Activated CD8-positive, alpha-beta memory T cell treated with anti-CD3 and anti-CD28 coated beads, Interleukin-2, amount 50 U/mL, for 1 hour (primary cell): ENCODE data around the gene NPEPL1.

Source experiments
- DNase-seq: peaks from one replicate; pipeline ENCODE4 v3.0.0-alpha.2; 2020; ENCODE audit errors: extremely low read depth

The NPEPL1 gene

GRCh38 chr20:58682656-58683531 lies 9.7 kb upstream of the NPEPL1 start:
- no peak for DNase-seq

GRCh38 chr20:58684291-58684690 lies 8.3 kb upstream of the NPEPL1 start:
- DNase-seq, result no peak

DNA sequence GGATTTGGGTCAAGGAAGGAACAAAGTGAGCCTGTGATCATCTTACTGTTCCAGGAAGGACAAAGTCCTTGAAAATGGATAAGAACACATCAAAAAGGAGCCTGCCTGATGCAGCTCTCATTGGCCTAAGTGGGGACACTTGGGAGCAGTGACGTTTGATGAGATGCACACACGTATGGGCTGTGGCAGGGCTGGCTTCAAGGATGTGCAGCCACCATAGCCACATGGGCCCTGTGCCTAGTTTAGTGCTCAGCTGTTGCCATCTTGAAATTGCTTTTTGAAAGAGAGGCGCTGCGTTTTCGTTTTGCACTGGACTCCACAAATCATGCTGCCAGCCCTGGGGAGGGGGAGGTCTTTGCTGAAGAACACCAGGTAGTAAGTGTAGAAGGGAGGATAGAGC lies 6.6 kb upstream of the NPEPL1 start:
- no peak for DNase-seq

DNA sequence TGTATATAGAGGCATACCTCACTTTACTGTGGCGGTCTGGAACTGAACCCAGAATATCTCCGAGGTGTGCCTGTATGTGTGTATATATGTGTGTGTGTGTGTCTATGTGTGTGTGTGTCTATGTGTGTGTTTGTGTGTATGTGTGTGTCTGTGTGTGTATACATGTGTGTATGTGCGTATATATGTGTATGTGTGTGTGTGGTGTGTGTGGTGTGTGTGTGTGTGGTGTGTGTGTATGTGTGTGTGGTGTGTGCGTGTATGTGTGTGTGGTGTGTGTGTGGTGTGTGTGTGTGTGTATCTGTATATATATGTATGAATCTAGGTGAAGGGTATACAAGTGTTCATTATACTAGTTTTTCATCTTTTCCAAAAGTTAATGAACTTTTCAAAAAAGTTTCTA lies 4.2 kb upstream of the NPEPL1 start:
- DNase-seq, result no peak

- DNase-seq, result no peak
Observed at GRCh38 chr20:58688840-58689239, 3.8 kb upstream of the NPEPL1 start.

DNA sequence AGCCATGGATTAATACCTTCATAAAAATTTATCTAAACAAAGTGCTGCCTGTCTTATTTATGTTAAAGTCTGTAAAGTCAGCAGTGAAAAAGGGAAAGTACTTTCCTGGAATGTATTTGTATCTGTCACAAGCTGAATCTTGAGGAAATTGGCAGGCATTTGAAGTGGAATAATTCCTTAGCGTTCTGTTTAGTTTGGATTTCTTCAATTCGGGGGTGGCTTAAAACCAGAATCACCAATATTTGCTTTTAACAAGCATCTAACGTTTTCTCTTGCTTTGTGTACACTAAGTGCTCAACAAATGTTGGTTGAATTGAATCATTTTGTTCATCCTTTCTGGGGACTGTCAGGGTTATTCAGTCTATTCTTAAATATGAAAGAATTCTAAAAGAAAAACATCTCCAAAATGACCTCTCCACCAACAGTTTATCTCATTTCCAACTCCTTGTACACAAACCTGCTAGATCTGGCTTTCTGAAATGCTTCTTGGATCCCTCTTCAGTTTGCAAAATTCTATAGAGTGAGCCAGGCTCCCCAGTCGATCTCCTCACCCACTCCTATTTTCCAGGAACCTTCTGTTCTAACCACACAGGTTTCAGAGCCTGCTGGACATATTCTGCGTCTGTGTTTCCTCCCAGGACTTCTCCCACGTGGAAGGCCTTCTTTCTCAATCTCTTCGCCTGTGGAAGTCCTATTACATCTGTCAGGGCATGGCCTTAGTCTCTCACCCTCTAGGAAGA lies 2.0 kb upstream of the NPEPL1 start:
- no peak for DNase-seq

- no peak for DNase-seq
Observed at GRCh38 chr20:58691773-58692578, 624 bp upstream of the NPEPL1 start.

- no peak for DNase-seq
Observed at GRCh38 chr20:58693226-58694006, 816 bp downstream of the NPEPL1 start.

GRCh38 chr20:58694241-58695083 lies 1.9 kb downstream of the NPEPL1 start:
- no peak for DNase-seq

DNA sequence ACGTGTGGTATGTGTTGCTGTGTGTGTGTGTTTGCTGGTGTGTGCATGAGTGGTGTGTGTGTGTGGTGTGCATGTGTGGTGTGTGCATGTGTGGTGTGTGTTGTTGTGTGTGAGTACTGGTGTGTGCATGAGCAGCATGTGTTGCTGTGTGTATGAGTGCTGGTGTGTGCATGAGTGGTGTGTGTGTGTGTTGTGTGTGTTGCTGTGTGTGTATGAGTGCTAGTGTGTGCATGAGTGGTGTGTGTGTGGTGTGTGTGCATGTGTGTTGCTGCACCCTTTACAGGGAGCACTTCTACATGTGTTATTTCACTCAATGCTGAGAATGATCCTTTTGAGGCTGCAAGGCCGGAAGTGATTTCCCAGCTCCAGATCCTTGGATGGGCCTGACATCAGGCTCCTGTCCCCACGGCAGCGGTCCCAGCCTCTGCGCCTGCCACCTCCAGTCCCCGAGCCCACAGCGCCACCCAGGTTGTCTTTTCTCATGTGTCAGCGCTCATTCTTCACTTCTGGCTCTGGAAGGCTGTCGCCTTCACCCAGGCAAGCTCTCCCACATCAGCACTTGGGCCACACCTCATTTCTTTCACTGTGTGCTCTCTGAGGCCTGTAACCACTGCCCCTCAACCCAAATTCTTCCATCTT lies 2.6 kb downstream of the NPEPL1 start:
- no peak for DNase-seq

DNA sequence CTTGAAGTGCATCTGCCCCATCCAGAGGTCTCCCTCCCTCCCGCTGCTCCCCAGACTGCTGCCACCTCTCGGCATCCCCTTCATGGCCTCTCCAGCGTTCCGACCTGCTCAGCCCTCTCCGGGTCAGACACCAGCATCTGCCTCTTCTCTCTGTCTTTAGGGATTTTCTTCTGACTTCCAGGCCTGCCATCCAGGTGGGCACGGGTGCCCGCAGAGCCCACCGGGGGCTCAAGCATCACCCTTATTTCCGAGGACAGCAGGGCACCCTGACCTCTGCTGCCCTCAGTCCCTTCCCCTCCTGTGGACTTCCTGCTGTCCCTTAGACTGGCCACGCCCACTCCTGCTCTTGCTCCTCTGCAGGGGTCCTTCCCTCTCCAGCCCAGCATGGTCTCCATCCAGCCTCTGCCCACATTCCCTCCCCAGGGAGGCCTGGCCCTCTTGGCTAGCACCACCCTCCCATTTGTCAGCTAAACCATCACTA lies 3.3 kb downstream of the NPEPL1 start:
- DNase-seq, result no peak

GRCh38 chr20:58696411-58696961 lies 3.9 kb downstream of the NPEPL1 start:
- DNase-seq, result no peak

GRCh38 chr20:58697201-58697866 lies 4.7 kb downstream of the NPEPL1 start:
- DNase-seq, result no peak

DNA sequence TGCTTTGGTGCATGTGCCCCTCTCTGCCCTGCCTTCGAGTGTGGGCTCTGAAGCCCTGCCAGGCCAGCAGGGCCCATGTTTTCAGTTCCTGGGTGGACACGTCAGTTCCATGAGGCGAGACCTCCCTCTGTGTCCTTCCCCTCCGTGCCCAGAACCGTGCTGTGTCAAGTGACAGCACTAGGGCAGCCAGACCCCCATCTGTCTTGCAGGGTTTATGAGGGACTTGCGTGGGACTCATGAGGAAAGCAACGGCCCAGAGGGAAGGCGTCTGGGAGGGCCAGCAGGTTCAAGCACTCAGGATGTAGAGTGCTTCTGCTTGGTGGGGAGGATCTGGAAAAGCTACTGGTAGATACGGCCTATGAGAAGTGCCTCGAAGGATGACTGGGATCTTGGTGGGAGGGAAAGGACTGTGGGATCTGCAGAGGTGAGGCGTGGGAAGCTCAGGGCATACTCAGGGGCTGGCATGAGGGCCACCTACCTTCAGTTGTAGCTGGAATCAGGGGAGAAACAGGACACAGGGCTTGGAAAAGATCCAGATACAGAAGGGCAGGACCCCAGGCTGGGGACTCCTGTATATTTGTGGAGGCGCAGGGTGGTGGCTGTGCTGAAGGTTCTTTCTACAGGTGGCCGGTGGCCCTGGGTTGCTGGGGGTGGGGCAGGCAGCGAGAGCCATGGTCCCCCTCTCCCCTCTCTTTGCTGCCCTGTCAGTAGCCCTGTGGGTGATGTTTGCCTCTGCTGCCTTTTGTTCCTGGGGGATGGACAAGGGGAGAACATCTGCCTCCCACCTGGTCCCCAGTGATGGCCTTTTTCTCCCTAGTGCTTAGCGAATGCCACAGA lies 5.5 kb downstream of the NPEPL1 start:
- DNase-seq, result no peak

GRCh38 chr20:58698741-58699622 lies 6.4 kb downstream of the NPEPL1 start:
- DNase-seq, result no peak

DNA sequence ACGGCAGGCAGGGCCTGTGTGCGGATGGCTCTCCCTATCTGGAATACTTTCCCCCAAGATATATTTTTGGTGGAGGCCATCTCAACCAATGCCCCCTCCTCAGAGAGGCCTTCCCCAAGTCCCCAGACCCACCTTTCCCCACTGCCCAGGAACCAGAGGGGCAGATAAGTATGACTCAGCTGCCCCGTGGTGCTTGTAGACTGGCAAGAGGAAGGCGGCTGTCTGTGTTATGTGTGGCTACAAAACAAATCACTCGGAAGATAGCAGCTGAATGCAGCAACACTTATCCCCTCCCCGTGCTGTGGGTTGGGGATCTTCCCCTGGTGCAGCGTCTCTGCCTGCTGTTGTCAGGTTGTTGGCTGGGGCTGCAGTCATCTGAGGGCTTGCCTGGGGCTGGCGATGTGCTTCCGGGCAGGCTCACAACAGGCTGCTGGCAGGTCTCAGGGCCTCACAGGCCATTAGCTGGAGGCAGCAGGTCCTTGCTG lies 7.1 kb downstream of the NPEPL1 start:
- DNase-seq, result no peak
